Psoas muscle (tissue), 8 donors: Measurements from ENCODE around the gene AGBL2. TPM values are rescaled to one million over a fixed set of nuclear protein-coding genes. Genes with fewer than 3 reads are reported as not detected.
"Not testable (repeated sequence)": the region's sequence is repeated elsewhere in the genome, so short reads cannot be mapped to it uniquely, and the experiment has no call there.

Source experiments
- ATAC-seq, 4 donors: fragments of 200-7000 bp; cut with Tn5 transposase; one replicate each; pipeline ENCODE4 v1.9.1; 2020; ENCODE audit warnings: moderate library complexity in 3 of 4, mild to moderate bottlenecking in 2 of 4
- DNase-seq, 2 donors: peaks; one replicate each; pipeline ENCODE4 v3.0.0-alpha.2; 2020
- H3K27ac ChIP-seq: fragments of 200-600 bp; one replicate; pipeline ENCODE4 v1.8.0; 2022
- H3K27me3 ChIP-seq, 3 donors: fragments of 200-600 bp in 1 of 3; one replicate each; pipeline versions ENCODE4 v1.6.1 to v1.8.0; 2013 to 2022; ENCODE audit warnings: low read length in 2 of 3, mild to moderate bottlenecking in 2 of 3, moderate library complexity in 1 of 3; ENCODE audit not compliant: insufficient read depth in 3 of 3
- H3K36me3 ChIP-seq, 2 donors: fragments of 200-600 bp in 1 of 2; one replicate each; pipeline versions ENCODE4 v1.6.1 to v1.8.0; 2013 to 2022; ENCODE audit warnings: low read depth in 1 of 2, mild to moderate bottlenecking in 1 of 2, moderate library complexity in 1 of 2; ENCODE audit not compliant: insufficient read depth in 1 of 2
- H3K4me1 ChIP-seq: fragments of 200-600 bp; one replicate; pipeline ENCODE4 v1.8.0; 2022
- H3K4me3 ChIP-seq: fragments of 200-600 bp; one replicate; pipeline ENCODE4 v1.8.0; 2022; ENCODE audit warnings: mild to moderate bottlenecking
- H3K9me3 ChIP-seq: fragments of 200-600 bp; one replicate; pipeline ENCODE4 v1.8.0; 2022
- CTCF ChIP-seq: fragments of 200-600 bp; IDR thresholded peaks from one replicate; pipeline ENCODE4 v1.8.0; 2022; ENCODE audit warnings: antibody characterized with exemption
- WGBS, 3 donors: extraction: QIAGEN DNeasy Blood & Tissue Kit; methylation state at CpG; one replicate each; pipeline versions ENCODE4 v1.1.6 to v1.1.7; 2013; 5-methylcytosine and 5-hydroxymethylcytosine counted together
- intact Hi-C, 2 donors: fragments of 100-400 bp; cut with DNase I; formaldehyde crosslinking; loops; one replicate each; pipeline versions ENCODE4 v1.11.0 to v1.14.2; 2022
- polyA plus RNA-seq, 3 donors: library from polyadenylated mRNA; stranded (reverse); fragments of 200-250 nt; gene quantifications; one replicate each; pipeline ENCODE4 v1.2.3, GENCODE V29; 2013
- total RNA-seq, 4 donors: library from RNA; stranded (reverse); fragmentation: NEBNext Ultra II Directional in 2 of 4; extraction: Animal tissue kit (Norgen Biotek cat#: 25700) in 2 of 4; gene quantifications; one replicate each; pipeline versions ENCODE4 v1.2.1 to v1.2.4, GENCODE V29; 2021 to 2023
- donor health status: healthy with polysubstance abuse.
- donor health status: DM: no; HTN: no; CAD: no; lungs with moderate emphysema.
- donor health status: Bipolar disorder and iron deficiency.
- donor health status: healthy.
- donor health status: DM: yes; HTN: yes; CAD: no.
- donor health status: DM: no; HTN: no; CAD: no.
- donor health status: DM: no; HTN: no; CAD: no.
- donor health status: DM: yes; HTN: yes; CAD: no.

Gene AGBL2
- total and polyA plus RNA-seq, 7 donors: 0.04 to 0.76 (median 0.15) TPM; not detected in 2

- H3K9me3 ChIP-seq: no peaks in the 10 kb centered on the region
- no peaks in the 10 kb centered on the region for H3K4me1 ChIP-seq
- no peak overlapping the region for H3K4me3 ChIP-seq
- H3K27ac ChIP-seq: no peak overlapping the region
- TF ChIP-seq CTCF: no peak
- WGBS, 3 donors: 86 to 91% (median 86%) methylated on average over 2 of the region's 2 CpGs
- no peaks in the 10 kb centered on the region for H3K36me3 ChIP-seq
- ATAC-seq: no peak
- DNase-seq: no peak
- H3K27me3 ChIP-seq: no peaks in the 10 kb centered on the region
- intact Hi-C loops: no loop called here
These were observed 47.6 kb downstream of the AGBL2 start for GRCh38 chr11:47667555-47667954.

GRCh38 chr11:47667135-47667534, 48.0 kb downstream of the AGBL2 start:
- Histone ChIP-seq H3K27ac (no peak overlapping the region), H3K27me3 (no peaks in the 10 kb centered on the region), H3K4me3 (no peak overlapping the region), H3K36me3 (no peaks in the 10 kb centered on the region), H3K9me3 (no peaks in the 10 kb centered on the region), H3K4me1 (no peaks in the 10 kb centered on the region)
- ATAC-seq (no peak), DNase-seq (no peak)
- TF ChIP-seq CTCF: no peak
- 43 to 61% (median 56%) methylated on average over 4 of the region's 4 CpGs for WGBS, 3 donors
- intact Hi-C loops: no loop called here

- intact Hi-C loops, H3K4me1 ChIP-seq, H3K27ac ChIP-seq, H3K36me3 ChIP-seq, ATAC-seq, DNase-seq, H3K27me3 ChIP-seq, H3K4me3 ChIP-seq, H3K9me3 ChIP-seq: not testable (repeated sequence)
- 96 to 98% (median 96%) methylated on average over 4 of the region's 4 CpGs for WGBS, 3 donors
These were observed 50.2 kb downstream of the AGBL2 start for GRCh38 chr11:47664936-47665335.

- no peak for TF ChIP-seq CTCF
- H3K36me3 ChIP-seq: no peaks in the 10 kb centered on the region
- 96 to 99% (median 98%) methylated on average over 2 of the region's 2 CpGs for WGBS, 3 donors
- H3K4me3 ChIP-seq: no peak overlapping the region
- DNase-seq: no peak
- H3K4me1 ChIP-seq: no peaks in the 10 kb centered on the region
- ATAC-seq: no peak
- no peaks in the 10 kb centered on the region for H3K27me3 ChIP-seq
- intact Hi-C loops: no loop called here
- H3K27ac ChIP-seq: no peak overlapping the region
- H3K9me3 ChIP-seq: no peaks in the 10 kb centered on the region
These were observed 53.9 kb downstream of the AGBL2 start for GRCh38 chr11:47661245-47661644.

- ATAC-seq (no peak), DNase-seq (no peak)
- H3K36me3 ChIP-seq: no peaks in the 10 kb centered on the region
- WGBS, 3 donors: 58 to 72% (median 67%) methylated on average over 4 of the region's 4 CpGs
- no peaks in the 10 kb centered on the region for H3K9me3 ChIP-seq
- H3K27me3 ChIP-seq: no peaks in the 10 kb centered on the region
- H3K4me3 ChIP-seq: no peak overlapping the region
- TF ChIP-seq CTCF: no peak
- intact Hi-C loops: no loop called here
- H3K27ac ChIP-seq: no peak overlapping the region
- no peaks in the 10 kb centered on the region for H3K4me1 ChIP-seq
These were observed 55.9 kb downstream of the AGBL2 start for GRCh38 chr11:47659276-47659675.
